T-cell (primary cell): ENCODE measurements around the gene DNAAF3. TPM values are rescaled to one million over a fixed set of nuclear protein-coding genes. Genes with fewer than 3 reads are reported as not detected.
A peak's percentile ranks its signal among the peaks of the same experiment; 100 is the strongest.
"Not testable (repeated sequence)": the region's sequence is repeated elsewhere in the genome, so short reads cannot be mapped to it uniquely, and the experiment has no call there.

Experiments
- ATAC-seq, 4 experiments: fragments of 200-7000 bp in 3 of 4; fragments of 150-1000 bp in 1 of 4; cut with Tn5 transposase; replicated peaks in 1 of 4; 1 replicate in 3 of 4; 2 replicates in 1 of 4; pipeline ENCODE4 v1.10.0; 2021; ENCODE audit warnings: moderate library complexity in 3 of 4, mild to moderate bottlenecking in 2 of 4, moderate number of reproducible peaks in 1 of 4
- CTCF ChIA-PET, 2 donors: fragments of 300-600 bp; sonication (Branson Sonifier 250); formaldehyde crosslinking; loops; one replicate each; lab custom pipeline; 2022; ENCODE audit warnings: antibody characterized with exemption in 2 of 2; lab: Charles Lee
- POLR2A ChIA-PET, 2 donors: fragments of 300-600 bp; sonication (Branson Sonifier 250); formaldehyde crosslinking; loops; one replicate each; lab custom pipeline; 2022; ENCODE audit warnings: antibody characterized with exemption in 2 of 2; lab: Charles Lee
- DNase-seq, 35 experiments: peaks; one replicate each; pipeline versions ENCODE4 v3.0.0 to v3.0.0-alpha.2; 2013 to 2023
- H3K27ac ChIP-seq: one replicate; pipeline ENCODE4 v1.5.1; 2013; ENCODE audit warnings: low read length
- H3K27me3 ChIP-seq, 2 experiments: replicated peaks in 1 of 2; 1 replicate in 1 of 2; 2 replicates in 1 of 2; pipeline versions ENCODE4 v1.6.1 to v1.7.0; 2013; ENCODE audit warnings: low read length in 1 of 2, mixed read lengths in 1 of 2; ENCODE audit not compliant: control insufficient read depth in 2 of 2, insufficient read depth in 2 of 2; ENCODE audit errors: extremely low read depth in 1 of 2
- H3K36me3 ChIP-seq, 2 donors: 1 replicate in 1 of 2; 2 replicates in 1 of 2; pipeline versions ENCODE4 v1.6.1 to v1.7.0; 2013; ENCODE audit warnings: low read length in 1 of 2; ENCODE audit not compliant: control insufficient read depth in 2 of 2, insufficient read depth in 1 of 2; ENCODE audit errors: extremely low read depth in 1 of 2
- H3K4me1 ChIP-seq, 2 experiments: 1 replicate in 1 of 2; 2 replicates in 1 of 2; pipeline versions ENCODE4 v1.6.1 to v1.7.0; 2013; ENCODE audit warnings: low read length in 2 of 2, mixed read lengths in 1 of 2; ENCODE audit not compliant: insufficient read depth in 2 of 2, control insufficient read depth in 1 of 2; ENCODE audit errors: extremely low read depth in 1 of 2
- H3K4me3 ChIP-seq, 2 donors: 1 replicate in 1 of 2; 2 replicates in 1 of 2; pipeline versions ENCODE4 v1.5.1 to v1.7.0; 2013; ENCODE audit warnings: mild to moderate bottlenecking in 2 of 2, low read length in 1 of 2, moderate library complexity in 1 of 2; ENCODE audit not compliant: control insufficient read depth in 1 of 2; ENCODE audit errors: extremely low read depth in 1 of 2
- H3K9me3 ChIP-seq: 2 replicates; pipeline ENCODE4 v1.7.0; 2013
- H3K27ac Mint-ChIP-seq, 2 donors: one replicate each; pipeline ENCODE4 v1.8.0; 2020 to 2021; ENCODE audit warnings: mild to moderate bottlenecking in 2 of 2, mixed read lengths in 2 of 2
- H3K27me3 Mint-ChIP-seq, 2 donors: one replicate each; pipeline ENCODE4 v1.8.0; 2021 to 2022; ENCODE audit warnings: mixed read lengths in 2 of 2
- H3K36me3 Mint-ChIP-seq: one replicate; pipeline ENCODE4 v1.8.0; 2021; ENCODE audit warnings: mixed read lengths
- H3K4me1 Mint-ChIP-seq, 3 donors: one replicate each; pipeline ENCODE4 v1.8.0; 2020 to 2022; ENCODE audit warnings: mixed read lengths in 3 of 3, mild to moderate bottlenecking in 1 of 3
- H3K4me3 Mint-ChIP-seq, 3 donors: one replicate each; pipeline ENCODE4 v1.8.0; 2020 to 2022; ENCODE audit warnings: mild to moderate bottlenecking in 3 of 3, mixed read lengths in 3 of 3, moderate library complexity in 3 of 3
- H3K9me3 Mint-ChIP-seq, 3 donors: one replicate each; pipeline ENCODE4 v1.8.0; 2020 to 2022; ENCODE audit warnings: mixed read lengths in 3 of 3
- WGBS: methylation state at CpG from one replicate; pipeline ENCODE4 v1.1.5; 2013; ENCODE audit warnings: missing lambda C conversion rate; ENCODE audit not compliant: insufficient coverage; 5-methylcytosine and 5-hydroxymethylcytosine counted together
- total RNA-seq, 35 experiments: library from RNA in 6 of 35; stranded (reverse) in 6 of 35; fragments of 120-200 nt in 1 of 35; gene quantifications; one replicate each; pipeline versions ENCODE4 v1.2.1 to v1.2.4 and lab custom pipeline; 2013 to 2026

The DNAAF3 gene
- total RNA-seq, 5 donors from 2014 or later (not counting 1 experiment from before 2014, with no cell fraction given): not detected

- no peak for ATAC-seq
- Mint-ChIP-seq H3K27ac (no peak within 1 kb of the TSS), H3K4me3 (peak within 1 kb of the TSS in 1 of 3 donors; percentile 43), H3K27me3 (peaks cover 18 to 51% of the 10 kb centered on the region in 2 donors), H3K9me3 (peaks cover under 1 to 6% (median 1%) of the 10 kb centered on the region in 3 donors), H3K4me1 (peaks cover 19 to 24% (median 20%) of the 10 kb centered on the region in 3 donors), H3K36me3 (no peaks in the 10 kb centered on the region)
- Histone ChIP-seq H3K4me1 (peaks cover 3 to 34% of the 10 kb centered on the region in 2 experiments), H3K27me3 (peaks cover 0 to 74% of the 10 kb centered on the region in 2 experiments), H3K9me3 (no peaks in the 10 kb centered on the region), H3K4me3 (peak within 1 kb of the TSS in 1 of 2 donors; percentile 49), H3K36me3 (no peaks in the 10 kb centered on the region), H3K27ac (no peak within 1 kb of the TSS)
- CTCF ChIA-PET: no interaction called here
- DNase-seq: no peak
- POLR2A ChIA-PET: no interaction called here
- 56% methylated on average over 25 of the region's 39 CpGs for WGBS
Measured at GRCh38 chr19:55157064-55157908, 9.1 kb downstream of the DNAAF3 start, which contains the start of gene TNNI3. Gene TNNI3, minus strand, starts transcription at chr19:55157732. Its CDS starts 143 bp downstream, at chr19:55157589.

GRCh38 chr19:55156202-55157063 is 10.0 kb downstream of the DNAAF3 start:
- Mint-ChIP-seq H3K27ac (no peak overlapping the region), H3K4me1 (peaks cover 25 to 30% (median 29%) of the 10 kb centered on the region in 3 donors), H3K36me3 (no peaks in the 10 kb centered on the region), H3K9me3 (peaks cover 7 to 15% (median 7%) of the 10 kb centered on the region in 3 donors), H3K27me3 (peaks cover 18 to 47% of the 10 kb centered on the region in 2 donors), H3K4me3 (peak overlapping the region in 1 of 3 donors; percentile 43)
- Histone ChIP-seq H3K27me3 (peaks cover 0 to 65% of the 10 kb centered on the region in 2 experiments), H3K9me3 (peaks cover 3% of the 10 kb centered on the region), H3K27ac (no peak overlapping the region), H3K36me3 (no peaks in the 10 kb centered on the region), H3K4me3 (peak overlapping the region in 1 of 2 donors; percentile 49), H3K4me1 (peaks cover 3 to 40% of the 10 kb centered on the region in 2 experiments)
- POLR2A ChIA-PET: no interaction called here
- peak in 18 of 35 experiments; percentile 3 to 54 (median 32) for DNase-seq
- WGBS: 16% methylated on average over 19 of the region's 52 CpGs
- CTCF ChIA-PET: no interaction called here
- no peak for ATAC-seq

GRCh38 chr19:55155784-55156183 is 10.6 kb downstream of the DNAAF3 start:
- H3K36me3 Mint-ChIP-seq, POLR2A ChIA-PET, ATAC-seq, DNase-seq, H3K4me3 ChIP-seq, H3K27ac ChIP-seq, H3K27ac Mint-ChIP-seq, H3K9me3 ChIP-seq, CTCF ChIA-PET, H3K36me3 ChIP-seq: not testable (repeated sequence)
- Mint-ChIP-seq H3K9me3 (peaks cover 7 to 16% (median 8%) of the 10 kb centered on the region in 3 donors), H3K4me1 (peaks cover 26 to 30% (median 30%) of the 10 kb centered on the region in 3 donors), H3K27me3 (peaks cover 18 to 47% of the 10 kb centered on the region in 2 donors), H3K4me3 (peak overlapping the region in 1 of 3 donors; percentile 43)
- peaks cover 3 to 34% of the 10 kb centered on the region in 2 experiments for H3K4me1 ChIP-seq
- H3K27me3 ChIP-seq: peaks cover 0 to 59% of the 10 kb centered on the region in 2 experiments
- 19% methylated on average over 5 of the region's 5 CpGs for WGBS

GRCh38 chr19:55153652-55154264 is 12.7 kb downstream of the DNAAF3 start:
- Mint-ChIP-seq H3K27me3 (peaks cover 23 to 44% of the 10 kb centered on the region in 2 donors), H3K4me3 (peak overlapping the region in 1 of 3 donors; percentile 65)

GRCh38 chr19:55152017-55152416 is 14.4 kb downstream of the DNAAF3 start:
- Mint-ChIP-seq H3K9me3 (peaks cover 7 to 16% (median 8%) of the 10 kb centered on the region in 3 donors), H3K4me1 (peaks cover 23 to 26% (median 24%) of the 10 kb centered on the region in 3 donors), H3K27me3 (peaks cover 23 to 41% of the 10 kb centered on the region in 2 donors), H3K36me3 (no peaks in the 10 kb centered on the region), H3K27ac (peak overlapping the region; percentile 85 to 91), H3K4me3 (no peak overlapping the region)
- ATAC-seq (peak in 1 of 4 experiments; percentile 10), DNase-seq (no peak)
- Histone ChIP-seq H3K27ac (peak overlapping the region; percentile 79), H3K4me1 (peaks cover 3 to 28% of the 10 kb centered on the region in 2 experiments), H3K27me3 (peaks cover 2 to 50% of the 10 kb centered on the region in 2 experiments), H3K9me3 (peaks cover 3% of the 10 kb centered on the region), H3K36me3 (no peaks in the 10 kb centered on the region), H3K4me3 (no peak overlapping the region)
- ChIA-PET CTCF (no interaction called here), POLR2A (no interaction called here)

More at GRCh38 chr19:55153652-55154264, 12.7 kb downstream of the DNAAF3 start:
- no peak overlapping the region for H3K27ac ChIP-seq
- H3K4me3 ChIP-seq: no peak overlapping the region
- H3K27ac Mint-ChIP-seq: peak overlapping the region; percentile 1 to 44
- H3K9me3 ChIP-seq: peaks cover 3% of the 10 kb centered on the region
- 80% methylated on average over 5 of the region's 12 CpGs for WGBS
- H3K27me3 ChIP-seq: peaks cover 0 to 51% of the 10 kb centered on the region in 2 experiments
- POLR2A ChIA-PET: no interaction called here
- peaks cover 23 to 28% (median 24%) of the 10 kb centered on the region in 3 donors for H3K4me1 Mint-ChIP-seq
- CTCF ChIA-PET: no interaction called here
- DNase-seq: no peak
- peaks cover 7 to 16% (median 8%) of the 10 kb centered on the region in 3 donors for H3K9me3 Mint-ChIP-seq
- peaks cover 3 to 29% of the 10 kb centered on the region in 2 experiments for H3K4me1 ChIP-seq
- H3K36me3 ChIP-seq: no peaks in the 10 kb centered on the region
- no peak for ATAC-seq
- no peaks in the 10 kb centered on the region for H3K36me3 Mint-ChIP-seq
